Mucosa of descending colon (tissue), 3 donors: ENCODE results near the gene CHST3. TPM values are rescaled to one million over a fixed set of nuclear protein-coding genes. Genes with fewer than 3 reads are reported as not detected.
A peak's percentile ranks its signal among the peaks of the same experiment; 100 is the strongest.

Source experiments
- ATAC-seq: fragments of 200-7000 bp; cut with Tn5 transposase; one replicate; pipeline ENCODE4 v1.9.1; 2020; ENCODE audit warnings: mild to moderate bottlenecking, moderate library complexity
- DNase-seq, 3 donors: peaks; one replicate each; pipeline ENCODE4 v3.0.0-alpha.2; 2020
- H3K36me3 ChIP-seq: fragments of 200-600 bp; one replicate; pipeline ENCODE4 v1.8.0; 2021; ENCODE audit warnings: low read depth, mild to moderate bottlenecking
- H3K4me1 ChIP-seq: fragments of 200-600 bp; one replicate; pipeline ENCODE4 v1.8.0; 2021; ENCODE audit warnings: low read depth, mild to moderate bottlenecking
- H3K4me3 ChIP-seq: fragments of 200-600 bp; one replicate; pipeline ENCODE4 v1.8.0; 2021; ENCODE audit warnings: mild to moderate bottlenecking
- H3K9me3 ChIP-seq: fragments of 200-600 bp; one replicate; pipeline ENCODE4 v1.8.0; 2021; ENCODE audit warnings: mild to moderate bottlenecking
- CTCF ChIP-seq: fragments of 200-600 bp; IDR thresholded peaks from one replicate; pipeline ENCODE4 v1.8.0; 2022; ENCODE audit warnings: antibody characterized with exemption, mild to moderate bottlenecking
- intact Hi-C, 2 donors: fragments of 100-400 bp; cut with DNase I in 1 of 2; cut with micrococcal nuclease in 1 of 2; formaldehyde crosslinking; loops; one replicate each; pipeline versions ENCODE4 v1.11.0 to v1.11.1; 2022; cut with DNase I, micrococcal nuclease
- total RNA-seq, 3 donors: library from RNA; stranded (reverse); fragmentation: NEBNext Ultra II Directional in 2 of 3; extraction: Animal tissue kit (Norgen Biotek cat#: 25700) in 2 of 3; gene quantifications; one replicate each; pipeline versions ENCODE4 v1.2.1 to v1.2.4, GENCODE V29; 2021 to 2023
- donor health status: DM: no; HTN: no; CAD: no; lungs with moderate emphysema.
- donor health status: DM: no; HTN: no; CAD: no.
- donor health status: DM: no; HTN: yes; CAD: no.

CHST3 gene
- total RNA-seq, 3 donors from 2014 or later, result 1.1 to 15.7 (median 3.1) TPM

GRCh38 chr10:71921324-71922027 is 42.7 kb upstream of the CHST3 start:
- peaks cover 4% of the 10 kb centered on the region for H3K9me3 ChIP-seq
- intact Hi-C loops, result no loop called here
- peak; percentile 35 to 78 (median 48) for DNase-seq
- TF ChIP-seq CTCF, result no peak
- peaks cover 12% of the 10 kb centered on the region for H3K4me1 ChIP-seq
- peak; percentile 60 for ATAC-seq
- H3K4me3 ChIP-seq, result no peak overlapping the region
- no peaks in the 10 kb centered on the region for H3K36me3 ChIP-seq

GRCh38 chr10:71923138-71923692 is 41.0 kb upstream of the CHST3 start:
- ATAC-seq, result no peak
- no peak for DNase-seq
- Histone ChIP-seq H3K4me3 (no peak overlapping the region), H3K9me3 (no peaks in the 10 kb centered on the region), H3K4me1 (peaks cover 12% of the 10 kb centered on the region), H3K36me3 (no peaks in the 10 kb centered on the region)
- intact Hi-C loops, result no loop called here
- TF ChIP-seq CTCF, result no peak

GRCh38 chr10:71924771-71925170 is 39.4 kb upstream of the CHST3 start:
- Histone ChIP-seq H3K4me3 (no peak overlapping the region), H3K4me1 (peaks cover 12% of the 10 kb centered on the region), H3K36me3 (no peaks in the 10 kb centered on the region), H3K9me3 (no peaks in the 10 kb centered on the region)
- DNase-seq, result no peak
- intact Hi-C loops, result no loop called here
- TF ChIP-seq CTCF, result no peak
- no peak for ATAC-seq

GRCh38 chr10:71927159-71927558 is 37.0 kb upstream of the CHST3 start:
- DNase-seq, result no peak
- no peaks in the 10 kb centered on the region for H3K9me3 ChIP-seq
- H3K36me3 ChIP-seq, result no peaks in the 10 kb centered on the region
- intact Hi-C loops, result no loop called here
- H3K4me3 ChIP-seq, result no peak overlapping the region
- ATAC-seq, result no peak
- TF ChIP-seq CTCF, result no peak
- peaks cover 2% of the 10 kb centered on the region for H3K4me1 ChIP-seq

- DNase-seq, result no peak
- no peak for TF ChIP-seq CTCF
- Histone ChIP-seq H3K4me3 (no peak overlapping the region), H3K4me1 (no peaks in the 10 kb centered on the region), H3K36me3 (no peaks in the 10 kb centered on the region), H3K9me3 (peaks cover 3% of the 10 kb centered on the region)
- intact Hi-C loops, result no loop called here
- no peak for ATAC-seq
Observed at GRCh38 chr10:71927776-71928592, 36.2 kb upstream of the CHST3 start.
